ENCODE measurements around the gene JPH2.

DNA sequence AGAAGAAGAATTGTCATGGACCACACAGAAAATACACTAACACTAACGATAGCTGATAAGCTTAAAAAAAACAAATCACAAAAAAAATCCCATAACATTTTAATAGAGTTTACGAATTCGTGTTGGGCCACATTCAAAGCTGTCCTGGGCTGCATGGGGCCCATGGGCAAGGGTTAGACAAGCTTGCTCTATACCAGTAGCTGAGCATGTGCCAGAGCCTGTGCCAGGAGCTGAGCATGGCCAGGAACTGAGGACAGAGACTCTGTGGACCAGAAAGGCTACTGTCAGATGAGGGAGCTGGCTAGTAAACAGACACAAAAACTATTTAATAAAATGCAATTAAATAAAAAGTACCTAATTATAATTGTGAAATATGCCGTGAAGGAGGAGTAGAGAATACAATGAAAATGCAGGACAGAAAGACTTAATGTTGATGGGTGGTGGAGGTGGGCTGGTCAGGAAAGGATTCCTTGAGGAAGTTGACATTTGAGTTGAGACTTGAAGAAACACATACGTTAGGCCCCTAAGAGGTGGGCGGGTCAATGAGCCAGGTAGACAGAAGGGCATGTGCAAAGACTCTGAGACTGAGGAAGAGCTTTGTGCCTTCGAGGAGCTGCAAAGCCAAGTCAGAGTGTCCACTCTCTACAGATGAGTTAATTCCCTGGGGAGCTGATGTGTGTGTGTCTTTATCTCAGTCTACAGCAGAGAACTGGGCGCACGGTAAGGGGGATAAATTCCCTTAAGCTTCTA is 66.1 kb downstream of the JPH2 start:
- TF ChIP-seq, protein P1, sequence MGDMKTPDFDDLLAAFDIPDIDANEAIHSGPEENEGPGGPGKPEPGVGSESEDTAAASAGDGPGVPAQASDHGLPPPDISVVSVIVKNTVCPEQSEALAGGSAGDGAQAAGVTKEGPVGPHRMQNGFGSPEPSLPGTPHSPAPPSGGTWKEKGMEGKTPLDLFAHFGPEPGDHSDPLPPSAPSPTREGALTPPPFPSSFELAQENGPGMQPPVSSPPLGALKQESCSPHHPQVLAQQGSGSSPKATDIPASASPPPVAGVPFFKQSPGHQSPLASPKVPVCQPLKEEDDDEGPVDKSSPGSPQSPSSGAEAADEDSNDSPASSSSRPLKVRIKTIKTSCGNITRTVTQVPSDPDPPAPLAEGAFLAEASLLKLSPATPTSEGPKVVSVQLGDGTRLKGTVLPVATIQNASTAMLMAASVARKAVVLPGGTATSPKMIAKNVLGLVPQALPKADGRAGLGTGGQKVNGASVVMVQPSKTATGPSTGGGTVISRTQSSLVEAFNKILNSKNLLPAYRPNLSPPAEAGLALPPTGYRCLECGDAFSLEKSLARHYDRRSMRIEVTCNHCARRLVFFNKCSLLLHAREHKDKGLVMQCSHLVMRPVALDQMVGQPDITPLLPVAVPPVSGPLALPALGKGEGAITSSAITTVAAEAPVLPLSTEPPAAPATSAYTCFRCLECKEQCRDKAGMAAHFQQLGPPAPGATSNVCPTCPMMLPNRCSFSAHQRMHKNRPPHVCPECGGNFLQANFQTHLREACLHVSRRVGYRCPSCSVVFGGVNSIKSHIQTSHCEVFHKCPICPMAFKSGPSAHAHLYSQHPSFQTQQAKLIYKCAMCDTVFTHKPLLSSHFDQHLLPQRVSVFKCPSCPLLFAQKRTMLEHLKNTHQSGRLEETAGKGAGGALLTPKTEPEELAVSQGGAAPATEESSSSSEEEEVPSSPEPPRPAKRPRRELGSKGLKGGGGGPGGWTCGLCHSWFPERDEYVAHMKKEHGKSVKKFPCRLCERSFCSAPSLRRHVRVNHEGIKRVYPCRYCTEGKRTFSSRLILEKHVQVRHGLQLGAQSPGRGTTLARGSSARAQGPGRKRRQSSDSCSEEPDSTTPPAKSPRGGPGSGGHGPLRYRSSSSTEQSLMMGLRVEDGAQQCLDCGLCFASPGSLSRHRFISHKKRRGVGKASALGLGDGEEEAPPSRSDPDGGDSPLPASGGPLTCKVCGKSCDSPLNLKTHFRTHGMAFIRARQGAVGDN (IDR thresholded peaks at IDR 0.05), result no peak
- TF ChIP-seq, protein P2, sequence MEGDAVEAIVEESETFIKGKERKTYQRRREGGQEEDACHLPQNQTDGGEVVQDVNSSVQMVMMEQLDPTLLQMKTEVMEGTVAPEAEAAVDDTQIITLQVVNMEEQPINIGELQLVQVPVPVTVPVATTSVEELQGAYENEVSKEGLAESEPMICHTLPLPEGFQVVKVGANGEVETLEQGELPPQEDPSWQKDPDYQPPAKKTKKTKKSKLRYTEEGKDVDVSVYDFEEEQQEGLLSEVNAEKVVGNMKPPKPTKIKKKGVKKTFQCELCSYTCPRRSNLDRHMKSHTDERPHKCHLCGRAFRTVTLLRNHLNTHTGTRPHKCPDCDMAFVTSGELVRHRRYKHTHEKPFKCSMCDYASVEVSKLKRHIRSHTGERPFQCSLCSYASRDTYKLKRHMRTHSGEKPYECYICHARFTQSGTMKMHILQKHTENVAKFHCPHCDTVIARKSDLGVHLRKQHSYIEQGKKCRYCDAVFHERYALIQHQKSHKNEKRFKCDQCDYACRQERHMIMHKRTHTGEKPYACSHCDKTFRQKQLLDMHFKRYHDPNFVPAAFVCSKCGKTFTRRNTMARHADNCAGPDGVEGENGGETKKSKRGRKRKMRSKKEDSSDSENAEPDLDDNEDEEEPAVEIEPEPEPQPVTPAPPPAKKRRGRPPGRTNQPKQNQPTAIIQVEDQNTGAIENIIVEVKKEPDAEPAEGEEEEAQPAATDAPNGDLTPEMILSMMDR (IDR thresholded peaks at IDR 0.05 in 2 of 3, conservative IDR thresholded peaks at IDR 0.05 in 1 of 3; ENCODE audit: control insufficient read depth in 2 of 3, extremely low read depth in 1 of 3, insufficient read depth in 1 of 3, low read depth in 3 of 3, low read length in 3 of 3), result no peak
- TF ChIP-seq NFYB (IDR thresholded peaks at IDR 0.05; ENCODE audit: insufficient read depth, low read depth, low read length) (no peak), GABPA (IDR thresholded peaks at IDR 0.05; ENCODE audit: low read depth) (no peak), CREB1 (IDR thresholded peaks at IDR 0.05; ENCODE audit: low read depth) (no peak), HDAC6 (IDR thresholded peaks at IDR 0.05; ENCODE audit: unreplicated experiment) (no peak), POLR2AphosphoS2 (IDR thresholded peaks at IDR 0.05; ENCODE audit: low read depth, low read length) (no peak), EZH2 (IDR thresholded peaks at IDR 0.05; ENCODE audit: borderline replicate concordance, control insufficient read depth, low read depth, low read length) (no peak), RFX5 (IDR thresholded peaks at IDR 0.05; ENCODE audit: low read depth, low read length) (no peak)

Measured in GM12878 (cell line).